Measurements from ENCODE around the gene CYP2C18. TPM values are rescaled to one million over a fixed set of nuclear protein-coding genes. Genes with fewer than 3 reads are reported as not detected.

CYP2C18 gene
- polyA plus RNA-seq, 2 of the 4 experiments (the other 2 are of a cell fraction) = 0.05 TPM

DNA sequence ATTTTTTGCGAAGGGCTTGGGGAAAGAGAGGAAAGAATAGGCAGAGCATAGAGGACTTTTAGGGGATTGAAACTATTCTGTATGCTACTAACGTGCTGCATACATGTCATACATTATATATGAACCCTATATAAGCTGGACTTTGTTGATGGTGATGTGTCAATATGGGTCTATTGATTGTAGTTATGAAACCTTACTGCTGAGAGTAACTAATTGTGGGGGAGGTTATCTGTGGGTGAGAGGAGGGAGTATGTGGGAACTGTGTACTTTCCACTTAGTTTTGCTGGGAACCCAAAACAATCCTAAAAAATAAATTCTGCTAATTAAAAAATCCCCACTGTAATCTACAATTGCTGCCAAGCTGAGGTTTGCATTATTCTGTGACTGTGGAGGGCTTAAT lies 63.6 kb downstream of the CYP2C18 start:
- 71% methylated on average over 2 of the region's 2 CpGs for WGBS (ENCODE audit: missing lambda C conversion rate)
- peak overlapping the region; percentile 58 to 71; a peak in 5 of 6 replicates for H3K27ac ChIP-seq
- peaks cover 19% of the 10 kb centered on the region; the same call in 2 of the 3 replicates for H3K4me1 ChIP-seq
- ATAC-seq (no peak), FAIRE-seq (no peak), DNase-seq (ENCODE audit: low read depth in 1 of 2, low spot score in 1 of 2) (no peak)
- H3K4me2 ChIP-seq = peak overlapping the region; percentile 64; the same call in 2 of the 3 replicates
- POLR2A ChIA-PET = no interaction called here
- TF ChIP-seq, protein P1, sequence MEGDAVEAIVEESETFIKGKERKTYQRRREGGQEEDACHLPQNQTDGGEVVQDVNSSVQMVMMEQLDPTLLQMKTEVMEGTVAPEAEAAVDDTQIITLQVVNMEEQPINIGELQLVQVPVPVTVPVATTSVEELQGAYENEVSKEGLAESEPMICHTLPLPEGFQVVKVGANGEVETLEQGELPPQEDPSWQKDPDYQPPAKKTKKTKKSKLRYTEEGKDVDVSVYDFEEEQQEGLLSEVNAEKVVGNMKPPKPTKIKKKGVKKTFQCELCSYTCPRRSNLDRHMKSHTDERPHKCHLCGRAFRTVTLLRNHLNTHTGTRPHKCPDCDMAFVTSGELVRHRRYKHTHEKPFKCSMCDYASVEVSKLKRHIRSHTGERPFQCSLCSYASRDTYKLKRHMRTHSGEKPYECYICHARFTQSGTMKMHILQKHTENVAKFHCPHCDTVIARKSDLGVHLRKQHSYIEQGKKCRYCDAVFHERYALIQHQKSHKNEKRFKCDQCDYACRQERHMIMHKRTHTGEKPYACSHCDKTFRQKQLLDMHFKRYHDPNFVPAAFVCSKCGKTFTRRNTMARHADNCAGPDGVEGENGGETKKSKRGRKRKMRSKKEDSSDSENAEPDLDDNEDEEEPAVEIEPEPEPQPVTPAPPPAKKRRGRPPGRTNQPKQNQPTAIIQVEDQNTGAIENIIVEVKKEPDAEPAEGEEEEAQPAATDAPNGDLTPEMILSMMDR (IDR thresholded peaks at IDR 0.05) = no peak
- no peak for TF ChIP-seq CBX8 (IDR thresholded peaks at IDR 0.05)
- no peak for TF ChIP-seq GATA3 (IDR thresholded peaks at IDR 0.05; ENCODE audit: borderline replicate concordance)
- no peak for TF ChIP-seq FOSL2 (IDR thresholded peaks at IDR 0.05)
- no peak for TF ChIP-seq FOSL2 (CRISPR knock-in tag; IDR thresholded peaks at IDR 0.05)
- no peak for TF ChIP-seq FOXS1 (CRISPR knock-in tag; IDR thresholded peaks at IDR 0.05)
- no peak for TF ChIP-seq HOXB5 (CRISPR knock-in tag; IDR thresholded peaks at IDR 0.05)
- TF ChIP-seq, protein P2, sequence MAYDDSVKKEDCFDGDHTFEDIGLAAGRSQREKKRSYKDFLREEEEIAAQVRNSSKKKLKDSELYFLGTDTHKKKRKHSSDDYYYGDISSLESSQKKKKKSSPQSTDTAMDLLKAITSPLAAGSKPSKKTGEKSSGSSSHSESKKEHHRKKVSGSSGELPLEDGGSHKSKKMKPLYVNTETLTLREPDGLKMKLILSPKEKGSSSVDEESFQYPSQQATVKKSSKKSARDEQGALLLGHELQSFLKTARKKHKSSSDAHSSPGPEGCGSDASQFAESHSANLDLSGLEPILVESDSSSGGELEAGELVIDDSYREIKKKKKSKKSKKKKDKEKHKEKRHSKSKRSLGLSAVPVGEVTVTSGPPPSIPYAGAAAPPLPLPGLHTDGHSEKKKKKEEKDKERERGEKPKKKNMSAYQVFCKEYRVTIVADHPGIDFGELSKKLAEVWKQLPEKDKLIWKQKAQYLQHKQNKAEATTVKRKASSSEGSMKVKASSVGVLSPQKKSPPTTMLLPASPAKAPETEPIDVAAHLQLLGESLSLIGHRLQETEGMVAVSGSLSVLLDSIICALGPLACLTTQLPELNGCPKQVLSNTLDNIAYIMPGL (CRISPR knock-in tag; IDR thresholded peaks at IDR 0.05; ENCODE audit: borderline replicate concordance) = no peak
- TF ChIP-seq POLR2A (IDR thresholded peaks at IDR 0.05; ENCODE audit: low read length) = no peak
- TF ChIP-seq MAZ (IDR thresholded peaks at IDR 0.05; ENCODE audit: borderline replicate concordance, low read depth, low read length) = no peak
- no peak for TF ChIP-seq SMC3 (IDR thresholded peaks at IDR 0.05)
- TF ChIP-seq, protein P3, sequence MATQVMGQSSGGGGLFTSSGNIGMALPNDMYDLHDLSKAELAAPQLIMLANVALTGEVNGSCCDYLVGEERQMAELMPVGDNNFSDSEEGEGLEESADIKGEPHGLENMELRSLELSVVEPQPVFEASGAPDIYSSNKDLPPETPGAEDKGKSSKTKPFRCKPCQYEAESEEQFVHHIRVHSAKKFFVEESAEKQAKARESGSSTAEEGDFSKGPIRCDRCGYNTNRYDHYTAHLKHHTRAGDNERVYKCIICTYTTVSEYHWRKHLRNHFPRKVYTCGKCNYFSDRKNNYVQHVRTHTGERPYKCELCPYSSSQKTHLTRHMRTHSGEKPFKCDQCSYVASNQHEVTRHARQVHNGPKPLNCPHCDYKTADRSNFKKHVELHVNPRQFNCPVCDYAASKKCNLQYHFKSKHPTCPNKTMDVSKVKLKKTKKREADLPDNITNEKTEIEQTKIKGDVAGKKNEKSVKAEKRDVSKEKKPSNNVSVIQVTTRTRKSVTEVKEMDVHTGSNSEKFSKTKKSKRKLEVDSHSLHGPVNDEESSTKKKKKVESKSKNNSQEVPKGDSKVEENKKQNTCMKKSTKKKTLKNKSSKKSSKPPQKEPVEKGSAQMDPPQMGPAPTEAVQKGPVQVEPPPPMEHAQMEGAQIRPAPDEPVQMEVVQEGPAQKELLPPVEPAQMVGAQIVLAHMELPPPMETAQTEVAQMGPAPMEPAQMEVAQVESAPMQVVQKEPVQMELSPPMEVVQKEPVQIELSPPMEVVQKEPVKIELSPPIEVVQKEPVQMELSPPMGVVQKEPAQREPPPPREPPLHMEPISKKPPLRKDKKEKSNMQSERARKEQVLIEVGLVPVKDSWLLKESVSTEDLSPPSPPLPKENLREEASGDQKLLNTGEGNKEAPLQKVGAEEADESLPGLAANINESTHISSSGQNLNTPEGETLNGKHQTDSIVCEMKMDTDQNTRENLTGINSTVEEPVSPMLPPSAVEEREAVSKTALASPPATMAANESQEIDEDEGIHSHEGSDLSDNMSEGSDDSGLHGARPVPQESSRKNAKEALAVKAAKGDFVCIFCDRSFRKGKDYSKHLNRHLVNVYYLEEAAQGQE (IDR thresholded peaks at IDR 0.05) = no peak
- TF ChIP-seq, protein P4, sequence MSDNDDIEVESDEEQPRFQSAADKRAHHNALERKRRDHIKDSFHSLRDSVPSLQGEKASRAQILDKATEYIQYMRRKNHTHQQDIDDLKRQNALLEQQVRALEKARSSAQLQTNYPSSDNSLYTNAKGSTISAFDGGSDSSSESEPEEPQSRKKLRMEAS (IDR thresholded peaks at IDR 0.05) = no peak
- no peak overlapping the region for H3K4me3 ChIP-seq
- H3K9me3 ChIP-seq = peaks cover 29% of the 10 kb centered on the region; the same call in 2 of the 3 replicates
- CTCF ChIA-PET = no interaction called here

DNA sequence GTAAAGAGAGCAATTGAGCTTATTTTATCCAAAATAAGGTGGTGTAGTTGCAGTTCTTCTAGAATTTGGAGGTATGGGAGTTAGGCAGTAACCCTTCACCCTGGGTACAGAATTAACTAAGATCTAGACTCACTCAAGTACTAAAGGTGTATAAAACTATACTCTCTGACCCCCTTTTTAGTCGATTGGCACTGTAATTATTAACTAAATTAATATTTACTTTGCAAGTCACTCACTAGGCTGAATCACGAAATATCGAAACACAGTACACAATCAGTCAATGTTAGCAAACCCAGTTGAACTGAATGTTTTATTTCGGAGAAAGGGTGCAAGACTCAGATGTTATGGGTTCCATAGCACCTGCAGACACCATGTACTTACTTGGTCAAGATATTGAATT lies 64.3 kb downstream of the CYP2C18 start:
- no peak overlapping the region for H3K4me3 ChIP-seq
- FAIRE-seq (no peak), DNase-seq (ENCODE audit: low read depth in 1 of 2, low spot score in 1 of 2) (peak in 1 of 2 experiments; percentile 14), ATAC-seq (no peak)
- ChIA-PET CTCF (no interaction called here), POLR2A (no interaction called here)
- no peak for TF ChIP-seq TFCP2L1 (CRISPR knock-in tag; IDR thresholded peaks at IDR 0.05)
- TF ChIP-seq HOXB5 (CRISPR knock-in tag; IDR thresholded peaks at IDR 0.05) = no peak
- no peak for TF ChIP-seq ZNF302 (CRISPR knock-in tag; IDR thresholded peaks at IDR 0.05)
- TF ChIP-seq MAZ (IDR thresholded peaks at IDR 0.05; ENCODE audit: borderline replicate concordance, low read depth, low read length) = no peak
- TF ChIP-seq CEBPB (IDR thresholded peaks at IDR 0.05) = 0 out of 4 replicates have a peak, but pooled peaks of 1 of the 2 experiments have one; percentile 11
- 0 out of 5 replicates have a peak, but pooled peaks of 1 of the 2 experiments have one; percentile 19 for TF ChIP-seq RAD21 (conservative IDR thresholded peaks at IDR 0.05 in 1 of 2, IDR thresholded peaks at IDR 0.05 in 1 of 2)
- TF ChIP-seq TP53 (CRISPR knock-in tag; IDR thresholded peaks at IDR 0.05) = no peak
- TF ChIP-seq, protein P5, sequence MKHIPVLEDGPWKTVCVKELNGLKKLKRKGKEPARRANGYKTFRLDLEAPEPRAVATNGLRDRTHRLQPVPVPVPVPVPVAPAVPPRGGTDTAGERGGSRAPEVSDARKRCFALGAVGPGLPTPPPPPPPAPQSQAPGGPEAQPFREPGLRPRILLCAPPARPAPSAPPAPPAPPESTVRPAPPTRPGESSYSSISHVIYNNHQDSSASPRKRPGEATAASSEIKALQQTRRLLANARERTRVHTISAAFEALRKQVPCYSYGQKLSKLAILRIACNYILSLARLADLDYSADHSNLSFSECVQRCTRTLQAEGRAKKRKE (CRISPR knock-in tag; IDR thresholded peaks at IDR 0.05; ENCODE audit: low read depth) = no peak
- no peak for TF ChIP-seq RNF2 (IDR thresholded peaks at IDR 0.05; ENCODE audit: borderline replicate concordance, low read depth)
- H3K9me3 ChIP-seq = peaks cover 29% of the 10 kb centered on the region; the same call in 2 of the 3 replicates
- peak overlapping the region; percentile 58 to 71; a peak in 5 of 6 replicates for H3K27ac ChIP-seq
- WGBS (ENCODE audit: missing lambda C conversion rate) = 6% methylated on average over 4 of the region's 4 CpGs
- H3K4me2 ChIP-seq = peak overlapping the region; percentile 64
- peaks cover 19% of the 10 kb centered on the region; the same call in 2 of the 3 replicates for H3K4me1 ChIP-seq

Data from A549 (cell line).